Activated CD8-positive, alpha-beta T cell treated with anti-CD3 and anti-CD28 coated beads, Interleukin-2, amount 10 ng/mL, durations not matched to agents 7 days and 5 days (primary cell): ENCODE measurements around the gene TBC1D4. TPM values are rescaled to one million over a fixed set of nuclear protein-coding genes. Genes with fewer than 3 reads are reported as not detected.

ENCODE experiments used
- ATAC-seq: fragments of 150-1000 bp; cut with Tn5 transposase; one replicate; pipeline ENCODE4 v1.10.0; 2021; ENCODE audit warnings: moderate library complexity
- CTCF ChIA-PET: fragments of 350-600 bp; sonication (Branson Sonifier 250); formaldehyde crosslinking; loops from one replicate; lab custom pipeline; 2021; ENCODE audit warnings: antibody characterized with exemption; lab: Charles Lee
- POLR2A ChIA-PET: fragments of 350-600 bp; sonication (Branson Sonifier 250); formaldehyde crosslinking; loops from one replicate; lab custom pipeline; 2021; ENCODE audit warnings: antibody characterized with exemption; lab: Charles Lee
- DNase-seq: peaks from one replicate; pipeline ENCODE4 v3.0.0-alpha.2; 2020
- H3K27ac Mint-ChIP-seq: one replicate; pipeline ENCODE4 v1.8.0; 2021; ENCODE audit warnings: mild to moderate bottlenecking, mixed read lengths
- H3K27me3 Mint-ChIP-seq: one replicate; pipeline ENCODE4 v1.8.0; 2021; ENCODE audit warnings: low read depth, mixed read lengths
- H3K36me3 Mint-ChIP-seq: one replicate; pipeline ENCODE4 v1.8.0; 2021; ENCODE audit warnings: low read depth, mixed read lengths
- H3K4me1 Mint-ChIP-seq: one replicate; pipeline ENCODE4 v1.8.0; 2021; ENCODE audit warnings: low read depth, mixed read lengths
- H3K4me3 Mint-ChIP-seq: one replicate; pipeline ENCODE4 v1.8.0; 2021; ENCODE audit warnings: mild to moderate bottlenecking, mixed read lengths
- H3K9me3 Mint-ChIP-seq: one replicate; pipeline ENCODE4 v1.8.0; 2022; ENCODE audit warnings: mixed read lengths; ENCODE audit not compliant: insufficient read depth
- total RNA-seq, 2 experiments: library from RNA; stranded (reverse); gene quantifications; one replicate each; pipeline ENCODE4 v1.2.3, GENCODE V29; 2021

TBC1D4 gene
- total RNA-seq, 2 experiments from 2014 or later, result 12.7 to 13.4 TPM

GRCh38 chr13:75423946-75424345, 58.0 kb downstream of the TBC1D4 start:
- ATAC-seq (no peak), DNase-seq (no peak)
- H3K27me3 Mint-ChIP-seq, result peaks cover 10% of the 10 kb centered on the region
- H3K9me3 Mint-ChIP-seq, result no peaks in the 10 kb centered on the region
- POLR2A ChIA-PET, result no interaction called here
- no peaks in the 10 kb centered on the region for H3K36me3 Mint-ChIP-seq
- peaks cover 2% of the 10 kb centered on the region for H3K4me1 Mint-ChIP-seq
- CTCF ChIA-PET, result no interaction called here
- H3K27ac Mint-ChIP-seq, result no peak overlapping the region
- no peak overlapping the region for H3K4me3 Mint-ChIP-seq

GRCh38 chr13:75422028-75422427, 59.9 kb downstream of the TBC1D4 start:
- ChIA-PET CTCF (interaction anchor here (0.7 kb wide), 1 partner anchor 147 kb away, joined by 3 read pairs; no protein-coding TSS in a partner anchor), POLR2A (no interaction called here)
- DNase-seq, result no peak
- Mint-ChIP-seq H3K4me3 (no peak overlapping the region), H3K27ac (no peak overlapping the region), H3K36me3 (no peaks in the 10 kb centered on the region), H3K9me3 (no peaks in the 10 kb centered on the region), H3K4me1 (peaks cover 2% of the 10 kb centered on the region), H3K27me3 (peaks cover 4% of the 10 kb centered on the region)
- no peak for ATAC-seq

GRCh38 chr13:75421133-75421532, 60.8 kb downstream of the TBC1D4 start:
- no peak for DNase-seq
- no peak for ATAC-seq
- ChIA-PET POLR2A (no interaction called here), CTCF (no interaction called here)
- Mint-ChIP-seq H3K4me3 (no peak overlapping the region), H3K27ac (no peak overlapping the region), H3K9me3 (no peaks in the 10 kb centered on the region), H3K36me3 (no peaks in the 10 kb centered on the region), H3K27me3 (peaks cover 4% of the 10 kb centered on the region), H3K4me1 (peaks cover 2% of the 10 kb centered on the region)

- DNase-seq (no peak), ATAC-seq (no peak)
- H3K4me3 Mint-ChIP-seq, result no peak overlapping the region
- CTCF ChIA-PET, result no interaction called here
- no peaks in the 10 kb centered on the region for H3K9me3 Mint-ChIP-seq
- no peak overlapping the region for H3K27ac Mint-ChIP-seq
- no peaks in the 10 kb centered on the region for H3K4me1 Mint-ChIP-seq
- H3K36me3 Mint-ChIP-seq, result no peaks in the 10 kb centered on the region
- POLR2A ChIA-PET, result no interaction called here
- H3K27me3 Mint-ChIP-seq, result peaks cover 2% of the 10 kb centered on the region
Observed at GRCh38 chr13:75419656-75420055, 62.3 kb downstream of the TBC1D4 start.

- no peaks in the 10 kb centered on the region for H3K4me1 Mint-ChIP-seq
Observed at GRCh38 chr13:75418997-75419396, 63.0 kb downstream of the TBC1D4 start.

GRCh38 chr13:75418186-75418843, 63.7 kb downstream of the TBC1D4 start:
- DNase-seq (no peak), ATAC-seq (no peak)
- no peaks in the 10 kb centered on the region for H3K4me1 Mint-ChIP-seq
- H3K27ac Mint-ChIP-seq, result no peak overlapping the region
- ChIA-PET POLR2A (no interaction called here), CTCF (no interaction called here)
- peaks cover 2% of the 10 kb centered on the region for H3K27me3 Mint-ChIP-seq
- H3K36me3 Mint-ChIP-seq, result no peaks in the 10 kb centered on the region
- H3K4me3 Mint-ChIP-seq, result no peak overlapping the region
- H3K9me3 Mint-ChIP-seq, result no peaks in the 10 kb centered on the region

More at GRCh38 chr13:75418997-75419396, 63.0 kb downstream of the TBC1D4 start:
- ChIA-PET CTCF (no interaction called here), POLR2A (no interaction called here)
- Mint-ChIP-seq H3K27me3 (peaks cover 2% of the 10 kb centered on the region), H3K9me3 (no peaks in the 10 kb centered on the region), H3K27ac (no peak overlapping the region), H3K4me3 (no peak overlapping the region), H3K36me3 (no peaks in the 10 kb centered on the region)
- ATAC-seq, result no peak
- DNase-seq, result no peak

GRCh38 chr13:75417656-75418055, 64.3 kb downstream of the TBC1D4 start:
- DNase-seq (no peak), ATAC-seq (no peak)
- peaks cover 2% of the 10 kb centered on the region for H3K27me3 Mint-ChIP-seq
- no peaks in the 10 kb centered on the region for H3K4me1 Mint-ChIP-seq
- H3K36me3 Mint-ChIP-seq, result no peaks in the 10 kb centered on the region
- CTCF ChIA-PET, result no interaction called here
- H3K9me3 Mint-ChIP-seq, result no peaks in the 10 kb centered on the region
- H3K4me3 Mint-ChIP-seq, result no peak overlapping the region
- no peak overlapping the region for H3K27ac Mint-ChIP-seq
- POLR2A ChIA-PET, result no interaction called here

GRCh38 chr13:75417012-75417384, 65.0 kb downstream of the TBC1D4 start:
- peaks cover 2% of the 10 kb centered on the region for H3K27me3 Mint-ChIP-seq
- H3K4me1 Mint-ChIP-seq, result no peaks in the 10 kb centered on the region
- H3K27ac Mint-ChIP-seq, result no peak overlapping the region
- ATAC-seq (no peak), DNase-seq (no peak)
- no peaks in the 10 kb centered on the region for H3K36me3 Mint-ChIP-seq
- H3K4me3 Mint-ChIP-seq, result no peak overlapping the region
- POLR2A ChIA-PET, result no interaction called here
- CTCF ChIA-PET, result no interaction called here
- no peaks in the 10 kb centered on the region for H3K9me3 Mint-ChIP-seq

GRCh38 chr13:75416327-75417011, 65.5 kb downstream of the TBC1D4 start:
- H3K27me3 Mint-ChIP-seq, result peaks cover 2% of the 10 kb centered on the region
- DNase-seq, result no peak
- H3K27ac Mint-ChIP-seq, result no peak overlapping the region
- H3K4me3 Mint-ChIP-seq, result no peak overlapping the region
- ChIA-PET POLR2A (no interaction called here), CTCF (interaction anchor here (0.7 to 1.8 kb wide), 2 partner anchors 44 to 60 kb away, joined by 3 to 6 read pairs; no protein-coding TSS in a partner anchor)
- ATAC-seq, result no peak
- H3K9me3 Mint-ChIP-seq, result no peaks in the 10 kb centered on the region
- H3K36me3 Mint-ChIP-seq, result no peaks in the 10 kb centered on the region
- H3K4me1 Mint-ChIP-seq, result no peaks in the 10 kb centered on the region

- ChIA-PET POLR2A (no interaction called here), CTCF (interaction anchor here (0.7 to 1.8 kb wide), 2 partner anchors 44 to 61 kb away, joined by 3 to 6 read pairs; no protein-coding TSS in a partner anchor)
- DNase-seq (no peak), ATAC-seq (no peak)
- no peak overlapping the region for H3K4me3 Mint-ChIP-seq
- H3K4me1 Mint-ChIP-seq, result no peaks in the 10 kb centered on the region
- no peaks in the 10 kb centered on the region for H3K36me3 Mint-ChIP-seq
- H3K9me3 Mint-ChIP-seq, result no peaks in the 10 kb centered on the region
- H3K27me3 Mint-ChIP-seq, result no peaks in the 10 kb centered on the region
- H3K27ac Mint-ChIP-seq, result no peak overlapping the region
Observed at GRCh38 chr13:75415694-75416093, 66.3 kb downstream of the TBC1D4 start.

GRCh38 chr13:75415171-75415570, 66.8 kb downstream of the TBC1D4 start:
- no peak overlapping the region for H3K27ac Mint-ChIP-seq
- POLR2A ChIA-PET, result no interaction called here
- H3K36me3 Mint-ChIP-seq, result no peaks in the 10 kb centered on the region
- CTCF ChIA-PET, result interaction anchor here (1.8 kb wide), 1 partner anchor 43 kb away, joined by 6 read pairs; no protein-coding TSS in a partner anchor
- no peaks in the 10 kb centered on the region for H3K4me1 Mint-ChIP-seq
- DNase-seq, result no peak
- H3K27me3 Mint-ChIP-seq, result no peaks in the 10 kb centered on the region
- no peaks in the 10 kb centered on the region for H3K9me3 Mint-ChIP-seq
- H3K4me3 Mint-ChIP-seq, result no peak overlapping the region
- no peak for ATAC-seq

- Mint-ChIP-seq H3K27me3 (no peaks in the 10 kb centered on the region), H3K4me1 (no peaks in the 10 kb centered on the region), H3K36me3 (no peaks in the 10 kb centered on the region), H3K27ac (no peak overlapping the region), H3K4me3 (no peak overlapping the region), H3K9me3 (no peaks in the 10 kb centered on the region)
- no peak for DNase-seq
- no peak for ATAC-seq
- POLR2A ChIA-PET, result no interaction called here
- CTCF ChIA-PET, result no interaction called here
Observed at GRCh38 chr13:75414036-75414827, 67.7 kb downstream of the TBC1D4 start.
